T-cell (primary cell): ENCODE results near the gene PURB. TPM values are rescaled to one million over a fixed set of nuclear protein-coding genes. Genes with fewer than 3 reads are reported as not detected.
A peak's percentile ranks its signal among the peaks of the same experiment; 100 is the strongest.

Source experiments
- ATAC-seq, 4 experiments: fragments of 200-7000 bp in 3 of 4; fragments of 150-1000 bp in 1 of 4; cut with Tn5 transposase; replicated peaks in 1 of 4; 1 replicate in 3 of 4; 2 replicates in 1 of 4; pipeline ENCODE4 v1.10.0; 2021; ENCODE audit warnings: moderate library complexity in 3 of 4, mild to moderate bottlenecking in 2 of 4, moderate number of reproducible peaks in 1 of 4
- CTCF ChIA-PET, 2 donors: fragments of 300-600 bp; sonication (Branson Sonifier 250); formaldehyde crosslinking; loops; one replicate each; lab custom pipeline; 2022; ENCODE audit warnings: antibody characterized with exemption in 2 of 2; lab: Charles Lee
- POLR2A ChIA-PET, 2 donors: fragments of 300-600 bp; sonication (Branson Sonifier 250); formaldehyde crosslinking; loops; one replicate each; lab custom pipeline; 2022; ENCODE audit warnings: antibody characterized with exemption in 2 of 2; lab: Charles Lee
- DNase-seq, 35 experiments: peaks; one replicate each; pipeline versions ENCODE4 v3.0.0 to v3.0.0-alpha.2; 2013 to 2023
- H3K27ac ChIP-seq: one replicate; pipeline ENCODE4 v1.5.1; 2013; ENCODE audit warnings: low read length
- H3K27me3 ChIP-seq, 2 experiments: replicated peaks in 1 of 2; 1 replicate in 1 of 2; 2 replicates in 1 of 2; pipeline versions ENCODE4 v1.6.1 to v1.7.0; 2013; ENCODE audit warnings: low read length in 1 of 2, mixed read lengths in 1 of 2; ENCODE audit not compliant: control insufficient read depth in 2 of 2, insufficient read depth in 2 of 2; ENCODE audit errors: extremely low read depth in 1 of 2
- H3K36me3 ChIP-seq, 2 donors: 1 replicate in 1 of 2; 2 replicates in 1 of 2; pipeline versions ENCODE4 v1.6.1 to v1.7.0; 2013; ENCODE audit warnings: low read length in 1 of 2; ENCODE audit not compliant: control insufficient read depth in 2 of 2, insufficient read depth in 1 of 2; ENCODE audit errors: extremely low read depth in 1 of 2
- H3K4me1 ChIP-seq, 2 experiments: 1 replicate in 1 of 2; 2 replicates in 1 of 2; pipeline versions ENCODE4 v1.6.1 to v1.7.0; 2013; ENCODE audit warnings: low read length in 2 of 2, mixed read lengths in 1 of 2; ENCODE audit not compliant: insufficient read depth in 2 of 2, control insufficient read depth in 1 of 2; ENCODE audit errors: extremely low read depth in 1 of 2
- H3K4me3 ChIP-seq, 2 donors: 1 replicate in 1 of 2; 2 replicates in 1 of 2; pipeline versions ENCODE4 v1.5.1 to v1.7.0; 2013; ENCODE audit warnings: mild to moderate bottlenecking in 2 of 2, low read length in 1 of 2, moderate library complexity in 1 of 2; ENCODE audit not compliant: control insufficient read depth in 1 of 2; ENCODE audit errors: extremely low read depth in 1 of 2
- H3K9me3 ChIP-seq: 2 replicates; pipeline ENCODE4 v1.7.0; 2013
- H3K27ac Mint-ChIP-seq, 2 donors: one replicate each; pipeline ENCODE4 v1.8.0; 2020 to 2021; ENCODE audit warnings: mild to moderate bottlenecking in 2 of 2, mixed read lengths in 2 of 2
- H3K27me3 Mint-ChIP-seq, 2 donors: one replicate each; pipeline ENCODE4 v1.8.0; 2021 to 2022; ENCODE audit warnings: mixed read lengths in 2 of 2
- H3K36me3 Mint-ChIP-seq: one replicate; pipeline ENCODE4 v1.8.0; 2021; ENCODE audit warnings: mixed read lengths
- H3K4me1 Mint-ChIP-seq, 3 donors: one replicate each; pipeline ENCODE4 v1.8.0; 2020 to 2022; ENCODE audit warnings: mixed read lengths in 3 of 3, mild to moderate bottlenecking in 1 of 3
- H3K4me3 Mint-ChIP-seq, 3 donors: one replicate each; pipeline ENCODE4 v1.8.0; 2020 to 2022; ENCODE audit warnings: mild to moderate bottlenecking in 3 of 3, mixed read lengths in 3 of 3, moderate library complexity in 3 of 3
- H3K9me3 Mint-ChIP-seq, 3 donors: one replicate each; pipeline ENCODE4 v1.8.0; 2020 to 2022; ENCODE audit warnings: mixed read lengths in 3 of 3
- WGBS: methylation state at CpG from one replicate; pipeline ENCODE4 v1.1.5; 2013; ENCODE audit warnings: missing lambda C conversion rate; ENCODE audit not compliant: insufficient coverage; 5-methylcytosine and 5-hydroxymethylcytosine counted together
- total RNA-seq, 35 experiments: library from RNA in 6 of 35; stranded (reverse) in 6 of 35; fragments of 120-200 nt in 1 of 35; gene quantifications; one replicate each; pipeline versions ENCODE4 v1.2.1 to v1.2.4 and lab custom pipeline; 2013 to 2026

The PURB gene
- total RNA-seq, 5 donors from 2014 or later (not counting 1 experiment from before 2014, with no cell fraction given), result 19.5 to 29.8 (median 20.1) TPM

DNA sequence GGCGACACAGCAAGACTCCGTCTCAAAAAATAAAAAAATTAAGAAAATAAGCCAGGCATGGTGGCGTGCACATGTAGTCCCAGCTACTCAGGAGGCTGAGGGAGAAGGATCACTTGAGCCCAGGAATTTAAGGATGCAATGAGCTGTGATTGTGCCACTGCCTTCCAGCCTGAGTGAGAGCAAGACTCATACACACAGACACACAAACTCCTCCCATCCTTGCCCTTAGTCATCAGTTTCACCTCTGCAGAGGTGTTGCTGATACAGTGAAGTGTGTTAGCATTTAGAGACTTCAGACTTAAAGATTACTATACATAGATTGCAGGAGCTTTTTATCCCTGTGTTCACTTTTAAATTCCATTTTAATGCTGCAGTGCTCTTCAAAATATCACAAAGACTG, 31.9 kb downstream of the PURB start:
- DNase-seq (no peak), ATAC-seq (no peak)
- Mint-ChIP-seq H3K4me1 (peaks cover 4 to 7% (median 5%) of the 10 kb centered on the region in 3 donors), H3K36me3 (no peaks in the 10 kb centered on the region), H3K4me3 (no peak overlapping the region), H3K27me3 (no peaks in the 10 kb centered on the region), H3K27ac (no peak overlapping the region), H3K9me3 (no peaks in the 10 kb centered on the region)
- no peak overlapping the region for H3K27ac ChIP-seq
- H3K4me1 ChIP-seq, result peaks cover 0 to 17% of the 10 kb centered on the region in 2 experiments
- H3K27me3 ChIP-seq, result no peaks in the 10 kb centered on the region
- ChIA-PET CTCF (no interaction called here), POLR2A (no interaction called here)
- no peaks in the 10 kb centered on the region for H3K9me3 ChIP-seq
- no CpG with 5 or more reads among the region's 3 CpGs for WGBS
- no peak overlapping the region for H3K4me3 ChIP-seq
- no peaks in the 10 kb centered on the region for H3K36me3 ChIP-seq

DNA sequence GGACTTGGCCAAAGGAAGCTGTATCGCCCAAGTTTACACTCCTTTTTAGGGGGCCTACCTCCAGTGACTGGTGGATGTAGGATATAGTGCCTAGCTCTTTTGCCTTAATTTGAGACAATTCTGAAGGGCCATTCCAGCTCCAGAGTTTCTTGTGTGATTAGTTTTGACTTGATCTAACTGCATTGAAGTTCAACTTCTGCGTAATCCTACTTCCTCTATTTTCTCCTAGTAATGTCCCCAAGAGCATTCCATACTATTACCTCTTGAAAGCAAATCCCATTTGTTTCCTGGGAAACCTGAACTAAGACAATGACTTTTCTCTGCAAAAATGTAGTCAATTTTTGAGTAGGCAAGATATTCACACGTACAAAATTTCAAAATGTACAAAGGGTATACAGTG, 32.7 kb downstream of the PURB start:
- POLR2A ChIA-PET, result interaction anchor here in 1 of 2 donors (0.6 kb wide), 1 partner anchor 109 kb away, joined by 3 read pairs; no protein-coding TSS in a partner anchor
- H3K27ac ChIP-seq, result no peak overlapping the region
- H3K27me3 Mint-ChIP-seq, result no peaks in the 10 kb centered on the region
- CTCF ChIA-PET, result interaction anchor here in 1 of 2 donors (0.6 kb wide), 1 partner anchor 17 kb away, joined by 3 read pairs; no protein-coding TSS in a partner anchor
- no peak overlapping the region for H3K4me3 ChIP-seq
- H3K4me3 Mint-ChIP-seq, result no peak overlapping the region
- no peak for ATAC-seq
- H3K36me3 Mint-ChIP-seq, result no peaks in the 10 kb centered on the region
- H3K36me3 ChIP-seq, result no peaks in the 10 kb centered on the region
- H3K27ac Mint-ChIP-seq, result no peak overlapping the region
- no peaks in the 10 kb centered on the region for H3K9me3 Mint-ChIP-seq
- 67% methylated on average over 1 of the region's 3 CpGs for WGBS
- peaks cover 4 to 10% (median 5%) of the 10 kb centered on the region in 3 donors for H3K4me1 Mint-ChIP-seq
- no peak for DNase-seq
- no peaks in the 10 kb centered on the region for H3K9me3 ChIP-seq
- peaks cover 0 to 19% of the 10 kb centered on the region in 2 experiments for H3K4me1 ChIP-seq
- H3K27me3 ChIP-seq, result no peaks in the 10 kb centered on the region

DNA sequence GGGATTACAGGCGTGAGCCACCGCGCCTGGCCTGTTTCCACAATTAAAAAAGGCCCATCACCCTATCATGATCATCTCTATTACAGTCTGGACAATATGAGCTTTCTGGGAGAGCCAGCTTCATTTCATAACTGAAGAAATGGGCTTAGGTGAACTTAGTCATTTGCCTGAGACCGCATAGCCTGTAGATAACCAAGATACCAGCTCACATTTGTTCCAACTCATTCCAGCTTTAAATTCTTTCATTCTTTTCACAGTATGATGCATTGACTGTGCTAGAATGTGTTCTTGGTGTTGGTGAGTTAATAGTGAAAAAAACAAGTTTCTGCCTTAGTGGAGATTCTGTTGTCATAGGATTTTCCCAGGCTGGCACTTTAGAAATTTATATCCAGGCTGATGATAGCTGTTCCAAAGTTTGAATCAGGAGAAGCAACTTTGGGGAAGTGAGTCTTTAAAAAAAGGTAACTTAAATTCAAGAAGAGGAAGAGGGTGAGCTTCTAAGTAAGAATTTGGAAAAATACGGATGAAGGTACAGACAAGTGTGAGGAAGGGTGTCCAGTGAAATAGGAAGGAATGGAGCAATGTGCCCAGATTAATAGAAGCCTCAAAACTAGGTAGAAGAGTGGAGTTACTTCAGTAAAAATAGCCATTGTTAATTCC, 35.3 kb downstream of the PURB start:
- Histone ChIP-seq H3K27me3 (no peaks in the 10 kb centered on the region), H3K36me3 (no peaks in the 10 kb centered on the region), H3K27ac (no peak overlapping the region), H3K4me1 (peaks cover 11% of the 10 kb centered on the region in 2 experiments), H3K4me3 (no peak overlapping the region), H3K9me3 (no peaks in the 10 kb centered on the region)
- no peak for DNase-seq
- 79% methylated on average over 4 of the region's 5 CpGs for WGBS
- no peaks in the 10 kb centered on the region for H3K9me3 Mint-ChIP-seq
- H3K36me3 Mint-ChIP-seq, result no peaks in the 10 kb centered on the region
- peak overlapping the region in 1 of 2 donors; percentile 55 for H3K27ac Mint-ChIP-seq
- peaks cover 15 to 21% (median 21%) of the 10 kb centered on the region in 3 donors for H3K4me1 Mint-ChIP-seq
- CTCF ChIA-PET, result interaction anchor here (0.5 to 1.3 kb wide), 5 partner anchors 14 to 279 kb away, joined by 3 to 11 read pairs (median 3); no protein-coding TSS in a partner anchor
- POLR2A ChIA-PET, result interaction anchor here (0.5 to 1.3 kb wide), 8 partner anchors 33 to 244 kb away, joined by 3 to 8 read pairs (median 3); partner anchors contain the start of genes OGDH (in 1 of the 2) and PURB (in 1 of the 2)
- ATAC-seq, result no peak
- no peaks in the 10 kb centered on the region for H3K27me3 Mint-ChIP-seq
- H3K4me3 Mint-ChIP-seq, result peak overlapping the region in 2 of 3 donors; percentile 93 to 96

DNA sequence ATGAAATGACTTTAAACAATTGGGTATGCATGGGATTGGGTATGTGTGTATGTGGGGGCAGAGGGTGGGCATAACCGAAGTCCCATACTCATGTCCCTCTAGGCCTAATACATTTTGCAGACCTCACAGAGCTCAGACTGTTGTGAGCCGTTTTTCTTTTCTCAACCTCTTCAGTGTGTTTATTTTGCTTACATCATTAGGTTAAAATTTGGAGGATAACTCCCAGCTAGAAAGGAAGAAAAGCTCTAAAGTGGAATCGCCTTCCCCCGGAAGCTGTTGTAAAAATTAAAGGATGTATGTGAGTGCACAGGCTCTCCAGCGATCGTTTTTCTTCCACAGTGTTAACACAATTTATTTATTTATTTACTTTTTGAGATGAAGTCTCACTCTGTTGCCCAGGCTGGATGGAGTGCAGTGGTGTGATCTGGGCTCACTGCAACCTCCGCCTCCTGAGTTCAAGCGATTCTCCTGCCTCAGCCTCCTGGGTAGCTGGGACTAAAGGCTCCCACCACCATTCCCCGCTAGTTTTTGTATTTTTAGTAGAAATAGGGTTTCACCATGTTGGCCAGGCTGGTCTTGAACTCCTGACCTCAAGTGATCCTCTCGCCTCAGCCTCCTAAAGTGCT, 36.0 kb downstream of the PURB start:
- POLR2A ChIA-PET, result interaction anchor here (0.5 to 1.3 kb wide), 10 partner anchors 23 to 243 kb away, joined by 3 to 8 read pairs (median 3); partner anchors contain the start of genes CCM2 (in 1 of the 2) and PURB (in 1 of the 2)
- WGBS, result 100% methylated on average over 1 of the region's 10 CpGs
- Histone ChIP-seq H3K27ac (no peak overlapping the region), H3K27me3 (no peaks in the 10 kb centered on the region), H3K36me3 (no peaks in the 10 kb centered on the region), H3K9me3 (no peaks in the 10 kb centered on the region), H3K4me1 (peaks cover 12% of the 10 kb centered on the region in 2 experiments), H3K4me3 (no peak overlapping the region)
- ATAC-seq (no peak), DNase-seq (no peak)
- Mint-ChIP-seq H3K36me3 (no peaks in the 10 kb centered on the region), H3K4me1 (peaks cover 21 to 28% (median 27%) of the 10 kb centered on the region in 3 donors), H3K27me3 (no peaks in the 10 kb centered on the region), H3K9me3 (no peaks in the 10 kb centered on the region), H3K4me3 (peak overlapping the region; percentile 89 to 96 (median 93)), H3K27ac (peak overlapping the region in 1 of 2 donors; percentile 59)
- CTCF ChIA-PET, result interaction anchor here (0.5 to 1.3 kb wide), 4 partner anchors 14 to 279 kb away, joined by 3 read pairs; no protein-coding TSS in a partner anchor

DNA sequence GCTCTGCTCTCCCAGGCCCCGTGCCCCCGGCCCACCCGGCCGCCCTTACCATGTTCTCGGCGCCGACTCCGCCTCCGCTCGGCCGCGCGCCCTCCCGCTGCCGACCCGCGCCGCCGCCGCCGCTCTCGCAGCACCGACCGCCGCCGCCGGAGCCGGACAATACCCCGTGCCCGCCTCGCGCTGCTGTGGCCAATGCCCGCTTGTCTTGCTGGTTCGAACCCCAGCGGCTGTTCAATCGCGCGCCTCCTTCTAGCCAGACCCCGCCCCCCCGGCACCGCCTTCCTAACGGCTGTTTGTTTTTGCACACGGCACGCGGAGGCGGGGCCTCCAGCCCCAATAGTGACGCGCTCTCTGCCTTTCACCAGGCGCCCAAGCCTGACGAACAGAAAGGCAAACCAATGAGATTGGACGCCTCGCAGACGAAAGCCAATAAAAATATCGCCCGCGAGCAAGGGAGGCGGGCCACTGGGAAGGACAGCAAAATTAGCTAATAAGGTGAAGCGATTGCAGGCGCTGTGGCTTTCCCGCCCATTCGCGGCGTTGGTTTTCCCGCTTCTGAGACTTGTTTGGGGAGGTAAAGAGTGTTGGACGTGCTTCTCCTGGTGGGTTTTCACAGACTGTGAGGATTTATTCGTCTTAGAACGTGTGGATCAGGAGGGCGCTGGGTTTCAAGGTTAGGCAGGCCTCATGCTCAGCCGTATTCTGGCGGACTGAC, 37.3 kb downstream of the PURB start, which contains the start of gene H2AZ2:
H2AZ2 (minus strand) TSS at position 168 of the 715 bp plus-strand sequence; CDS start at position 52, 116 bp downstream.
- peak within 1 kb of the TSS; percentile 99 for H3K27ac Mint-ChIP-seq
- H3K27me3 Mint-ChIP-seq, result no peaks in the 10 kb centered on the region
- H3K4me3 ChIP-seq, result peak within 1 kb of the TSS; percentile 79 to 92
- H3K4me1 Mint-ChIP-seq, result peaks cover 27 to 34% (median 34%) of the 10 kb centered on the region in 3 donors
- H3K27ac ChIP-seq, result peak within 1 kb of the TSS; percentile 97
- ChIA-PET POLR2A (interaction anchor here (0.5 to 2.6 kb wide), 17 partner anchors 8 to 275 kb away, joined by 3 to 15 read pairs (median 3); partner anchors contain the start of genes DDX56 (in 1 of the 2), PURB (in 1 of the 2), TBRG4 (in 1 of the 2) and TMED4 (in 1 of the 2)), CTCF (interaction anchor here in 1 of 2 donors (0.6 to 2.4 kb wide), 10 partner anchors 10 to 287 kb away, joined by 3 to 15 read pairs (median 4); partner anchors contain the start of gene PURB)
- H3K36me3 ChIP-seq, result no peaks in the 10 kb centered on the region
- peak within 1 kb of the TSS; percentile 94 to 97 (median 96) for H3K4me3 Mint-ChIP-seq
- no peaks in the 10 kb centered on the region for H3K27me3 ChIP-seq
- H3K4me1 ChIP-seq, result peaks cover 14% of the 10 kb centered on the region in 2 experiments
- H3K9me3 Mint-ChIP-seq, result no peaks in the 10 kb centered on the region
- H3K36me3 Mint-ChIP-seq, result no peaks in the 10 kb centered on the region
- ATAC-seq (peak; percentile 79 to 85 (median 82)), DNase-seq (peak; percentile 98 to 100 (median 99))
- WGBS, result 0% methylated on average over 70 of the region's 70 CpGs
- H3K9me3 ChIP-seq, result no peaks in the 10 kb centered on the region
